Testis (tissue), 3 donors: Measurements from ENCODE around the gene PLCH2. TPM values are rescaled to one million over a fixed set of nuclear protein-coding genes. Genes with fewer than 3 reads are reported as not detected.

Experiments
- DNase-seq: peaks from one replicate; pipeline ENCODE4 v3.0.0-alpha.2; 2019
- H3K27ac ChIP-seq, 2 donors: fragments of 200-600 bp; sonication (generic); one replicate each; pipeline ENCODE4 v1.5.1; 2019
- H3K27me3 ChIP-seq: fragments of 200-600 bp; sonication (generic); one replicate; pipeline ENCODE4 v1.5.1; 2019
- H3K36me3 ChIP-seq: fragments of 200-600 bp; sonication (generic); one replicate; pipeline ENCODE4 v1.5.1; 2017; ENCODE audit warnings: low read depth; ENCODE audit errors: missing control alignments
- H3K4me1 ChIP-seq: fragments of 200-600 bp; sonication (generic); one replicate; pipeline ENCODE4 v1.5.1; 2019
- H3K4me3 ChIP-seq, 2 donors: fragments of 200-600 bp; sonication (generic); one replicate each; pipeline ENCODE4 v1.5.1; 2017 to 2019
- H3K9me3 ChIP-seq: fragments of 200-600 bp; sonication (generic); one replicate; pipeline ENCODE4 v1.5.1; 2017
- CTCF ChIP-seq, 3 experiments: fragments of 450-650 bp in 2 of 3; fragments of 200-600 bp in 1 of 3; sonication (generic) in 1 of 3; IDR thresholded peaks; one replicate each; pipeline ENCODE4 v1.5.1; 2016 to 2019; ENCODE audit warnings: antibody characterized with exemption in 3 of 3, mild to moderate bottlenecking in 2 of 3, moderate library complexity in 1 of 3
- POLR2A ChIP-seq: fragments of 450-650 bp; IDR thresholded peaks from one replicate; pipeline ENCODE4 v1.6.1; 2017; ENCODE audit warnings: antibody characterized with exemption, mild to moderate bottlenecking, moderate library complexity
- WGBS, 2 donors: methylation state at CpG; one replicate each; pipeline ENCODE4 v1.1.5; 2018; 5-methylcytosine and 5-hydroxymethylcytosine counted together
- intact Hi-C: fragments of 100-400 bp; cut with DNase I; formaldehyde crosslinking; loops from one replicate; pipeline ENCODE4 v1.15.1; 2023; ENCODE audit warnings: low total_unique reads
- polyA plus RNA-seq: library from polyadenylated mRNA; stranded (reverse); fragments of 350-450 nt; fragmentation: Illumina TruSeq; extraction: RNeasy Lipid Tissue Mini Kit (QIAGEN cat#74804); gene quantifications from one replicate; pipeline ENCODE4 v1.2.3, GENCODE V29; 2014; ENCODE audit warnings: low read depth, low replicate concordance; ENCODE audit not compliant: insufficient read depth
- total RNA-seq, 2 donors: library from RNA; depleted of rRNA; stranded (reverse); fragments of >200 nt; gene quantifications; one replicate each; pipeline ENCODE4 v1.2.3, GENCODE V29; 2016

The PLCH2 gene
- total and polyA plus RNA-seq, 3 donors from 2014 or later, result 2.7 to 6.5 (median 5.7) TPM

- Histone ChIP-seq H3K4me1 (no peaks in the 10 kb centered on the region), H3K36me3 (no peaks in the 10 kb centered on the region), H3K27ac (no peak overlapping the region), H3K27me3 (no peaks in the 10 kb centered on the region), H3K4me3 (no peak overlapping the region), H3K9me3 (no peaks in the 10 kb centered on the region)
- no peak for DNase-seq
- 51% methylated on average over 19 of the region's 19 CpGs; no CpG with 5 or more reads in 1 of the 2 donors for WGBS, 2 donors
- TF ChIP-seq CTCF (IDR thresholded peaks at IDR 0.05), result no peak
- TF ChIP-seq POLR2A, result no peak
- intact Hi-C loops, result no loop called here
Observed at GRCh38 chr1:2493218-2493617, 17.1 kb downstream of the PLCH2 start.

- peak; percentile 29 for DNase-seq
- Histone ChIP-seq H3K36me3 (no peaks in the 10 kb centered on the region), H3K27ac (no peak overlapping the region), H3K27me3 (no peaks in the 10 kb centered on the region), H3K9me3 (no peaks in the 10 kb centered on the region), H3K4me3 (no peak overlapping the region), H3K4me1 (no peaks in the 10 kb centered on the region)
- WGBS, 2 donors, result 73 to 96% methylated on average over 4 to 24 of the region's 24 CpGs
- intact Hi-C loops, result no loop called here
- TF ChIP-seq POLR2A (no peak), CTCF (IDR thresholded peaks at IDR 0.05) (no peak)
Observed at GRCh38 chr1:2493691-2494322, 17.7 kb downstream of the PLCH2 start.

GRCh38 chr1:2494323-2494693, 18.2 kb downstream of the PLCH2 start:
- no peaks in the 10 kb centered on the region for H3K4me1 ChIP-seq
- no peak overlapping the region for H3K27ac ChIP-seq
- DNase-seq, result no peak
- H3K27me3 ChIP-seq, result no peaks in the 10 kb centered on the region
- intact Hi-C loops, result no loop called here
- H3K9me3 ChIP-seq, result no peaks in the 10 kb centered on the region
- no peak for TF ChIP-seq CTCF (IDR thresholded peaks at IDR 0.05)
- no peak for TF ChIP-seq POLR2A
- H3K4me3 ChIP-seq, result no peak overlapping the region
- WGBS, 2 donors, result 76 to 86% methylated on average over 17 to 19 of the region's 19 CpGs
- no peaks in the 10 kb centered on the region for H3K36me3 ChIP-seq

DNA sequence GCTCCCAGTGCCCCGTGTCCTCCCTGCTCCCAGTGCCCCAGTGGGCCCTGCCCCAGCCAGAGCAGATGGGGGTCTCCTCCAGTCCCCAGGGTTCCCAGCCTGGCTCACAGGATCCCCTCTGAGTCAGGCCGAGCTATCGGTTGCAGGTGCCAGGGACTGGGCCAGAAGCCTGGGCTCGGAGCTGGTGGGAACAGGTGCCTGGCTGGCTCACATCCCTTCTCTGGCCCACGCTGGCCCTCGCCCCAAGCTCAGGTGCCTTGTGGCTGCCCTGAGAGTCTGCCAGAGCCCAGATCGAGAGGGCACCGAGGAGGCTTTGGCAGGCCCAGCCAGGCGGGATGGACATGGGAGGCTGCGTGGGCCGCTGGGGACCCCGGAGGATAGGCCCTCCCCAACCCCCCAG, 18.9 kb downstream of the PLCH2 start:
- no peak for DNase-seq
- no peak overlapping the region for H3K4me3 ChIP-seq
- intact Hi-C loops, result no loop called here
- H3K27ac ChIP-seq, result no peak overlapping the region
- no peaks in the 10 kb centered on the region for H3K4me1 ChIP-seq
- WGBS, 2 donors, result 95% methylated on average over 12 of the region's 12 CpGs; no CpG with 5 or more reads in 1 of the 2 donors
- no peaks in the 10 kb centered on the region for H3K36me3 ChIP-seq
- no peaks in the 10 kb centered on the region for H3K9me3 ChIP-seq
- H3K27me3 ChIP-seq, result no peaks in the 10 kb centered on the region
- TF ChIP-seq CTCF (IDR thresholded peaks at IDR 0.05), result no peak
- TF ChIP-seq POLR2A, result no peak

DNA sequence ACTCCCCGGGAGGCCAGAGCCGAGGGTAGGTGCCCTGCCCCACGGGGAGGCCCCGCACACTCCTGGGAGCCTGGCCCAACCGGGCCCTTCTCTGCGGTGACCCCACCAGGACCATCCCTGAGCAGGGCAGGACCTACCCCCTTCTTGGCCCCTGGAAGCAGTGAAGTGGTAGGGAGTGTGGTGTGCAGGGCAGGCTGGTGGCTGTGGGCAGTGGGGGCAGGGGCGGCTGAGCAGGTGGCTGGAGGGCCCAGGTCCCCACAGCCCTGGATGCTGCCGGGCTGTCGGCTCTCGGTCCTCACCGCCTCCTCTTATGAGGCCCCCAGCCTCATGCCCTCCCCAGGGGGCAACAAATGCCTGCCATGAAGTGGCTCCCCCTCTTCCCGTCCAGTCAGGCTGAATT, 19.5 kb downstream of the PLCH2 start:
- no peaks in the 10 kb centered on the region for H3K27me3 ChIP-seq
- no peaks in the 10 kb centered on the region for H3K9me3 ChIP-seq
- 97 to 100% methylated on average over 3 to 12 of the region's 12 CpGs for WGBS, 2 donors
- H3K4me1 ChIP-seq, result no peaks in the 10 kb centered on the region
- no peaks in the 10 kb centered on the region for H3K36me3 ChIP-seq
- no peak for DNase-seq
- intact Hi-C loops, result no loop called here
- H3K4me3 ChIP-seq, result no peak overlapping the region
- H3K27ac ChIP-seq, result no peak overlapping the region
- no peak for TF ChIP-seq CTCF (IDR thresholded peaks at IDR 0.05)
- no peak for TF ChIP-seq POLR2A
